MM.1S (cell line): ENCODE measurements around the gene OGFOD1.

ENCODE experiments used
- DNase-seq: peaks from one replicate; pipeline ENCODE4 v3.0.0-alpha.2; 2015
- H2AFZ ChIP-seq: fragments of 300-600 bp; sonication (generic); 2 replicates; pipeline ENCODE4 v1.6.0; 2016; ENCODE audit warnings: antibody characterized with exemption, low read length
- H3F3A ChIP-seq: fragments of 300-600 bp; sonication (generic); 2 replicates; pipeline ENCODE4 v1.6.1; 2016; ENCODE audit warnings: mild to moderate bottlenecking, antibody characterized with exemption, low read length, moderate library complexity, mixed read lengths; ENCODE audit not compliant: insufficient read depth
- H3K27ac ChIP-seq: fragments of 300-600 bp; sonication (generic); 2 replicates; pipeline ENCODE4 v1.5.1; 2016; ENCODE audit warnings: mild to moderate bottlenecking, low read length
- H3K27me3 ChIP-seq: fragments of 300-600 bp; sonication (generic); replicated peaks from 2 replicates; pipeline ENCODE4 v1.6.0; 2016; ENCODE audit warnings: low read length; ENCODE audit not compliant: insufficient read depth
- H3K36me3 ChIP-seq: fragments of 300-600 bp; sonication (generic); replicated peaks from 2 replicates; pipeline ENCODE4 v1.6.1; 2016; ENCODE audit warnings: mild to moderate bottlenecking, low read length, mixed read lengths; ENCODE audit not compliant: insufficient read depth
- H3K4me1 ChIP-seq: fragments of 300-600 bp; sonication (generic); 2 replicates; pipeline ENCODE4 v1.6.1; 2016; ENCODE audit warnings: low read length, mixed read lengths
- H3K4me2 ChIP-seq: fragments of 300-600 bp; sonication (generic); 2 replicates; pipeline ENCODE4 v1.6.0; 2016; ENCODE audit warnings: low read depth, low read length
- H3K4me3 ChIP-seq: fragments of 300-600 bp; sonication (generic); 2 replicates; pipeline ENCODE4 v1.5.1; 2016; ENCODE audit warnings: low read length, mixed read lengths
- H3K79me2 ChIP-seq: fragments of 300-600 bp; sonication (generic); 2 replicates; pipeline ENCODE4 v1.6.1; 2016; ENCODE audit warnings: mixed run types, low read length, mixed read lengths
- H3K9ac ChIP-seq: fragments of 300-600 bp; sonication (generic); 2 replicates; pipeline ENCODE4 v1.6.1; 2016; ENCODE audit warnings: low read length, mixed read lengths
- H3K9me2 ChIP-seq: fragments of 300-600 bp; sonication (generic); replicated peaks from 2 replicates; pipeline ENCODE4 v1.6.1; 2016; ENCODE audit warnings: mild to moderate bottlenecking, low read length, mixed read lengths; ENCODE audit not compliant: insufficient read depth
- H3K9me3 ChIP-seq: fragments of 300-600 bp; sonication (generic); replicated peaks from 2 replicates; pipeline ENCODE4 v1.6.1; 2016; ENCODE audit warnings: mild to moderate bottlenecking, low read length, mixed read lengths; ENCODE audit not compliant: insufficient read depth
- H4K20me1 ChIP-seq: fragments of 300-600 bp; sonication (generic); 2 replicates; pipeline ENCODE4 v1.6.1; 2016; ENCODE audit warnings: mild to moderate bottlenecking, low read length, moderate library complexity, mixed read lengths; ENCODE audit not compliant: insufficient read depth
- CTCF ChIP-seq: fragments of 300-600 bp; sonication (generic); IDR thresholded peaks from 2 replicates; pipeline ENCODE4 v1.5.1; 2016; ENCODE audit warnings: antibody characterized with exemption, low read length, mixed read lengths
- EZH2 ChIP-seq: fragments of 300-600 bp; sonication (generic); optimal IDR thresholded peaks from 2 replicates; pipeline ENCODE3; 2017; ENCODE audit warnings: low read depth, mild to moderate bottlenecking, antibody characterized with exemption, low read length, mixed read lengths
- EZH2phosphoT487 ChIP-seq: fragments of 300-600 bp; sonication (generic); IDR thresholded peaks from 2 replicates; pipeline ENCODE4 v1.6.1; 2018; ENCODE audit warnings: antibody characterized with exemption, low read length

OGFOD1 gene

GRCh38 chr16:56421313-56421712 is 30.0 kb upstream of the OGFOD1 start:
- Histone ChIP-seq H3K4me1 (peaks cover 8% of the 10 kb centered on the region; the same call in 1 of the 2 replicates), H3K9me2 (no peaks in the 10 kb centered on the region), H3F3A (peaks cover 6% of the 10 kb centered on the region), H3K9me3 (no peaks in the 10 kb centered on the region), H2AFZ (no peak overlapping the region), H4K20me1 (no peaks in the 10 kb centered on the region), H3K27me3 (no peaks in the 10 kb centered on the region), H3K4me3 (no peak overlapping the region), H3K4me2 (no peak overlapping the region), H3K36me3 (no peaks in the 10 kb centered on the region), H3K79me2 (peaks cover 79% of the 10 kb centered on the region), H3K9ac (no peak overlapping the region), H3K27ac (no peak overlapping the region)
- no peak for DNase-seq
- TF ChIP-seq EZH2phosphoT487 (no peak), EZH2 (no peak), CTCF (no peak)

- H3K27ac ChIP-seq: no peak overlapping the region
These were observed 29.2 kb upstream of the OGFOD1 start for GRCh38 chr16:56421976-56422669.

GRCh38 chr16:56422896-56423441 is 28.4 kb upstream of the OGFOD1 start:
- Histone ChIP-seq H3K27me3 (no peaks in the 10 kb centered on the region), H3K4me2 (no peak overlapping the region), H3K36me3 (no peaks in the 10 kb centered on the region), H3K79me2 (peaks cover 63% of the 10 kb centered on the region), H3K27ac (no peak overlapping the region), H3K4me1 (peaks cover 8% of the 10 kb centered on the region; the same call in 1 of the 2 replicates), H3K9me3 (no peaks in the 10 kb centered on the region), H3F3A (peaks cover 19% of the 10 kb centered on the region), H4K20me1 (no peaks in the 10 kb centered on the region), H3K4me3 (no peak overlapping the region), H3K9ac (no peak overlapping the region), H2AFZ (no peak overlapping the region), H3K9me2 (no peaks in the 10 kb centered on the region)
- DNase-seq: no peak
- no peak for TF ChIP-seq EZH2phosphoT487
- no peak for TF ChIP-seq CTCF
- no peak for TF ChIP-seq EZH2

More at GRCh38 chr16:56421976-56422669, 29.2 kb upstream of the OGFOD1 start:
- Histone ChIP-seq H3K9me3 (no peaks in the 10 kb centered on the region), H3K4me2 (no peak overlapping the region), H3K36me3 (no peaks in the 10 kb centered on the region), H3K9ac (no peak overlapping the region), H4K20me1 (no peaks in the 10 kb centered on the region), H3K27me3 (no peaks in the 10 kb centered on the region), H2AFZ (no peak overlapping the region), H3K4me3 (no peak overlapping the region), H3K4me1 (peaks cover 8% of the 10 kb centered on the region; the same call in 1 of the 2 replicates), H3K79me2 (peaks cover 71% of the 10 kb centered on the region), H3F3A (peaks cover 14% of the 10 kb centered on the region), H3K9me2 (no peaks in the 10 kb centered on the region)
- no peak for DNase-seq
- TF ChIP-seq EZH2 (no peak), EZH2phosphoT487 (no peak), CTCF (no peak)
